Stimulated activated CD4-positive, alpha-beta T cell treated with anti-CD3 and anti-CD28 coated beads, TNF-alpha, amount 100 ng/mL, for 1 hour (primary cell): ENCODE results near the gene SF3A2.

Experiments
- DNase-seq, 3 donors: peaks; one replicate each; pipeline ENCODE4 v3.0.0-alpha.2; 2020; ENCODE audit warnings: low read depth in 3 of 3, low spot score in 1 of 3

The SF3A2 gene

DNA sequence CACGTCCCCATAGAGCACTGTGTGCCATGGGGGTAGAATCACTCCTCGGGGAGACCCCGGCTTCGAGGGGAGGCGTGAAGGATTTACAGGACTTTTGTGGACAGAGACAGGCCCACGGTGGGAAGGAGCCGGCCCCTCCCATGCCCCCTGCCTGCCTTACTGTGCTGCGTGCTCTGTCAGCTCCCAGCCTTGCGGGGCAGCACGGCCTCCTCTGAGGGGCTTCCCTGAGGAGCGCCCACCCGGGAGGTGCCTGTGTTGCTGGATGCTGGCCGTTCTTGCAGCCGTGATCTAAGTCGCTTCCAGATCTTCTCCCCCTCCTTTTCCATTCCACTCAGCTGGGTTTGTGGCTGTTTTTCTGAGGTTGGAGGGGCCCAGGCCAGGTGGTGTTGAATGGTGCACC is 29.6 kb upstream of the SF3A2 start:
- DNase-seq, result no peak

DNA sequence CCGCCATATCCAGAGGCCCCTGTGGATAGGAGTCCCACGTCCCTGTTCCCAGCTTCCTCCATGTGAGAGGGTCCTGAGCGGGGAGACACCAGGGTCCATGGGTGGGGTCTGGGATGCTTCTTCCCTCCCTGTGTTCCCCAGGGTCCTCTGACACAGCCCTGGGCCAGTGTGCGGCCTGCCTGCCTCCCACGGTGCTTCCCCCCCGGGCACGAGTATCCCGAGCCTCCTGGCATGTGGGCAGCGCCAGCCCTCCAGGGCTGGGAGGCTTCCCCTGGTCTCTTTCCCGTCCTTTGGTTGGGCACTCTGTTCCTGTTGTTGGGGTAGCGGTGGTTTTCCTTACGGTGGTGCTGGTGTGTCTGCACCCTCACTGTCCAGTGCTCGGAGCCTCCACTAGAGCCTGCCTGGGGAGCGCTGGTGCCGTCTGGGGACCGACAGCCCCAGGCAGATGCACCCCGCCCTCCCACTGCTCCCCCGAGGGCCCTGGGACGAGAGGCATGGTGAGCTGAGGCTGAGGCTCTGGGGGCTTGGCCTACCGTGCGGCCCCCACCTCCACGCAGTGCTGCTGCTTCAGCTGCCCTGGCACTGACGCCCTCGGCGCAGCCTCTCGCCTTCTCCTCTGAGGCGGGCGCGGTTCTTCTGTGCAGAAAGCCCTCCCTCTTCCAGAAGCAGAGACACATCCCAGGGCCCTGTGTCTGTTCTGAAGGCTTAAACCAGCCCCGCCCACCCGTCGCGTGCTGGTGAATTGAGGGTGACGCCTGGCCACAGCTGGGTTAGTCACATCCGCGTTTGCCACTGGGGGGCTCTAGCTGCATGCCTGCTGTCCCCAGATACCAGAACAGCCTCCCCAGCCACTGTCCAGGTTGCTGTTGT is 28.4 kb upstream of the SF3A2 start:
- no peak for DNase-seq

DNA sequence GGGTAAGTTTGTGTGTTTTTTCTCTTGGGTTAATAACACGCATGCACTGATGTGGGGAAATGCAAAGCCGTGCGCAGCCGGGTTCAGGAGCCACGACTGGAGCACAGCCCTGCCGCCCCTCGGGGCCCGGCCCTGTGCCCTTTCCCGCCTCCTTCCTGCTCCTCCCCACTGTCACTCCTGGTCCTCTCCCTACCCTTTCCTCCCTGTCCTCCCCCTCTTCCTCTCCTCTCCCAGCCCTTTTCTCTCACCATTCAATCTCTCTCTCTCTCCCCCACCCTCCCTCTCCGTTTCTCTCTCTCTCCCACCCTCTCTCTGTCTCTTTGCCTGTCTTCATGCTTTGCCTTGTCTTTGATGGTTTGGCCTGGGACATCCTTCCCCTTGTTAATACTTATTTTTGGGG is 27.6 kb upstream of the SF3A2 start:
- DNase-seq, result no peak

DNA sequence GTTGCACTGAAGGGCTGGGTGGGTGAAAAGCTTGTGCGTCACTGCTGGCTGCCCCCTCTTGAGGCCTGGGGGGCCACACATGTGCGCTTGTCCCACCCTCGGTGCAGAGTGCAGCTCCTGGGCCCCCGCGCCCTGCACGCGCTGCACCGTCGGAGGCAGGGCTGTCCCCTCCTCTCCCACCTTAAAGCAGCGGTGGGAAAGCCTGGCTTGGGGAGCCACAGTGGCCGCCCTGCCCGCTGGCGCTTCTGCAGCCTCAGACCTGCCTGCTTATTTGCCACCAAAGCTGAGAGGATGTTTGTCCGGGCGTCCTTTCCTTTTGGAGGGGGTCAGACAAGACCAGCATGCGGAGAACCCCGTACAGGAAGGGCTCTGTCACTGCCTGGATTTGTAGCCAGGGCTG is 27.2 kb upstream of the SF3A2 start:
- DNase-seq, result no peak

DNA sequence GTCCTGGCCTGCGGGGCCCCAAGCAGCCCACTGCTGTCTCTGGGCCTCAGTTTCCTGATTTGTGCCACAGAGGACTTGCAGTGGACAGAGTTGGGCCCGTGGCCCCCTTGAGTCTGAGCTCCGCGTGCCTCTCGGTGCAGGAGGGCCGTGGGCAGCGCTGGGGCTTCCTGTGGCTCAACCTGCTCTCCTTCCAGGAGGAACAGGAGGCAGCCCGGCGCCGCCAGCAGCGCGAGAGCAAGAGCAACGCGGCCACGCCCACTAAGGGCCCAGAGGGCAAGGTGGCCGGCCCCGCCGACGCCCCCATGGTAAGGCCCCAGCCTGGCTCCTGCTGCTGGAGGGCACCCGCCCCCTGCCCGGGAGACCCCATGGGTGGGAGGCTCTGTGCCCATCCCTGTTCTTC is 26.4 kb upstream of the SF3A2 start:
- no peak for DNase-seq

DNA sequence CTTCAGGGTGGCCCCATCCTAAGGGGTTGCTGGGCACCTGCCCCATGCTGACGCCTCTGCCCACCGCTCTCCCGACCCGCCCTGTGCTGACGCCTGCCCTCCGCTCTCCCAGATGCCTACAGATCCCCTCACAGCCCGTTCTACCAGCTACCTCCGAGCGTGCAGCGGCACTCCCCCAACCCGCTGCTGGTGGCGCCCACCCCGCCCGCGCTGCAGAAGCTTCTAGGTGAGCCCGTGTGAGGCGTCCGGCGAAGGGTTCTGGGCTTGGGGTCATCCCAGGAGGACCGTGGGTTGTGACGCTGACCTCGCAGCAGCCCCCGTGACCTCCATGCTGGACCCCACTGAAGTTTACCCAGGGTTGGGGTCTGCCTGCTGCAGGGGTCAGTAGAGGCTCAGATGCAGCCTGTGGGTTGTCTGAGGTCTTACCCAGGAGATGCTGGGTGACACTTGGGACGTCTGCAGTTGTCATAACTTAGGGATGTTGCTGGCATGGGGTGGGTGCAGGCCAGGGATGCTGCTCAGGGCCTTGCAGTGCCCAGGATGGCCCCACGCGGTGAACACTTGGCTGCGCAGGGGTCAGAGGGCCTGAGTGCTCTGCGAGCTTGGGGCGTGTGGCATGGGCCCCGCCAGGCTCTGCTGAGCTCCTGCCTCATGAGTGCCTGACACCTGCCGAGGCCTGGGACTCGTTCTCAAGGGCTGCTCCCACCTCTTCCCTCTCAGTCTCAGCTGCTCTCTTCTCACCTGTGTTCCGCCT is 25.5 kb upstream of the SF3A2 start:
- no peak for DNase-seq

DNA sequence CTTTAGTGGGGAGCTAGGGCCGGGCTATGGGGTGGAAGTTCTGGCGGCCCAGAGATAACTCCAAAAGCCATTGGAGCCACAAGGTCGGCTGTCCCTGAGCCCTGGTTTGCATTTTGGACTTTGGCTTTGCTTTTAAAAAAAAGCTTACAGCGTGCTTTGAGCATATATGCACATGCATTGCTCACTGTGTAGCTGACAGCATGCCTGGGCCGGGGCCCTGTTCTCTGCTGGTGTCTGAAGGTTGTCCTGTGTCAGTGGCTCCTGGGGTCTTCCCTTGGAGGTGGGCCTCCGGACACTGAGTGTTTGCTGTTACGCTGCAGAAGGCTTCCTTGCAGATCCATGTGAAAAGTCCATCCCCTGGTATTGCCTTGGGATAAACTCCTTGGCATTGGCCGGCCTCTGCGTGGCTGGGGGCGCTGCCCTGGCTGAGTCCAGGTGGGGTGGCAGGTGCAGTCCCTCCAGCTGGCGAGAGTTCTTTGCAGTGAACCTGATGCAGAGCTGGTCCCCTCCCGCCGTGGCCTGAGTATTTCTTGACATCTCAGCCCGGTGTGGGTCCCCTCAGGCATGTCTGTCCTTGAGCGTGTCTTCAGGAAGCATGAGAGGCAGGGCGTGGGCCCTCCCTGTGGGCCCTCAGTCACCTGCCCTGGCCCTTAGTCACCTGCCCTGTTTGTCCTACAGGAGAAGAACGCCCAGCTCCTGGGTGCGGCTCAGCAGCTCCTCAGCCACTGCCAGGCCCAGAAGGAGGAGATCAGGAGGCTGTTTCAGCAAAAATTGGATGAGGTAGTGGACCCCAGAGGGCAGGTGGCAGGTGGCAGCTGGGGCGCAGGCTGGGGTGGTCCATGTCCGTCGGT is 23.5 kb upstream of the SF3A2 start:
- no peak for DNase-seq

DNA sequence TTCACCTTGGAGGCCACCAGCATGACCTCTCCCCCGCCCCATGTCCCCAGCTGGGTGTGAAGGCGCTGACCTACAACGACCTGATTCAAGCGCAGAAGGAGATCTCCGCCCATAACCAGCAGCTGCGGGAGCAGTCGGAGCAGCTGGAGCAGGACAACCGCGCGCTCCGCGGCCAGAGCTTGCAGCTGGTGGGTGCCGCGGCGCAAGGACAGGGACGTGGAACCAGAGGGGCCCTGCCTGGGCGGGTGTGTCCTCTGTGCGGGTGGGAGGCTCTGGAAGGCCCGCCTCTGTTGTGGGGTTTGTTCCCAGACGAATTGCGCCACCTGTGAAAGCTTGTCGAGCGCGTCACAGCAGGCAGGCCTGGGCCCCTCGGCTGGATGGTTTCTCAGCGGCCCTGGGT is 22.8 kb upstream of the SF3A2 start:
- no peak for DNase-seq

DNA sequence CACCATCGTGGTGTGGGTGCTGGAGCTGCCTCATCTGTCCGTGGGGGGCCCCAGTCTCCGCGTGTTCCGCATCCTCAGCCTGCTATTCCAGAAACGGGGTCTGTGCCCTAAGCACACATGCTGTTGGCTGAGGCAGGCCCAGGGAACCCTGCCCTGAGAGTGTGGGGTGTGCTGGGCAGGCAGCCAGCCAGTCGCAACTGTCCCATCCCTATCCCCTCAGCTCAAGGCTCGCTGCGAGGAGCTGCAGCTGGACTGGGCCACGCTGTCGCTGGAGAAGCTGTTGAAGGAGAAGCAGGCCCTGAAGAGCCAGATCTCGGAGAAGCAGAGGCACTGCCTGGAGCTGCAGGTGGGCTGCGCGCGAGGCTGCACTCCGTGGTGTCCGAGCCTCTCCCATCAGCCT is 22.4 kb upstream of the SF3A2 start:
- DNase-seq, result no peak

DNA sequence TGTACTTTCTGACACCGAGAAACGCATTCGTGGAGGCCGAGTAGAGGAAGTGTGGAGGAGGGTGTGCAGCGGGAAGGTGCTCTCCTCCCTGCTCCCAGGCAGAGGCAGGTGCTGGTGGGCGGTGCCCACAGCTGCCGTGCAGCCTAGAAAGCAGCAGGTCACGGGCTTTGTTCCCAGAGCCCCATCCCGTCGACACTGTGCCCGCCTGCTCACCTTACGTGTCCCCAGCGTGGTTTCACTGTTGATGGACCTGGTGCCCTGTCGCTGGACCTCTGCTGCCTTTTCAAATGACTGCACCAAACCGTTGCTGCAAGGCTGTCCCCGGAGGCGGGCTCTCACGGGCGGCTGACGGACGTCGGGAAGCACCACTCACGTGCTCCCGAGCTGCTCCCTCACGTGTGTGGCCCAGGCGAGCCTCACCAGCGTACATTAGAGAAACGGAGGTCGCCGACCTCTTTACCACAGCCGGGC is 21.3 kb upstream of the SF3A2 start:
- peak in 1 of 3 donors; percentile 13 for DNase-seq

DNA sequence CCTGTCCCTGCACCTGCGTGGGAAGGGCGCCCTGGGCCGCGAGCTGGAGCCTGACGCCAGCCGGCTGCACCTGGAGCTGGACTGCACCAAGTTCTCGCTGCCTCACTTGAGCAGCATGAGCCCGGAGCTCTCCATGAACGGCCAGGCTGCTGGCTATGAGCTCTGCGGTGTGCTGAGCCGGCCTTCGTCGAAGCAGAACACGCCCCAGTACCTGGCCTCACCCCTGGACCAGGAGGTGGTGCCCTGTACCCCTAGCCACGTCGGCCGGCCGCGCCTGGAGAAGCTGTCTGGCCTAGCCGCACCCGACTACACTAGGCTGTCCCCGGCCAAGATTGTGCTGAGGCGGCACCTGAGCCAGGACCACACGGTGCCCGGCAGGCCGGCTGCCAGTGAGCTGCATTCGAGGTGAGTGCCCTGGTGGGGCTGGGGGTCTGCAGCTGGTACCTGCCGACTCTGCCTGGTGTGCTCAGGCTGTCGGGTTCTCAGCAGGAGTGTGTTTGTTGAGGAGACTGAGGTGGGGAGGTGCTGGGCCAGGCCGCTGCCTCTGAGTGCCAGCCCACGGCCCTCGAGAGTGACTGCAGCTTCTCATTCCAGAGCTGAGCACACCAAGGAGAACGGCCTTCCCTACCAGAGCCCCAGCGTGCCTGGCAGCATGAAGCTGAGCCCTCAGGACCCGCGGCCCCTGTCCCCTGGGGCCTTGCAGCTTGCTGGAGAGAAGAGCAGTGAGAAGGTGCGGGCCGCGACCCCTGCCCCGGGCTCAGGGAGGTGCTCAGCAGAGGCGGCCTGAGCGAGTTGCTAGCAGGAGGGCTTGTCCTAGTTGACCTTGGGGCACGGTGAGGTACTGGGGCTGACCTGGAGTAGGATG is 20.0 kb upstream of the SF3A2 start:
- DNase-seq, result no peak

DNA sequence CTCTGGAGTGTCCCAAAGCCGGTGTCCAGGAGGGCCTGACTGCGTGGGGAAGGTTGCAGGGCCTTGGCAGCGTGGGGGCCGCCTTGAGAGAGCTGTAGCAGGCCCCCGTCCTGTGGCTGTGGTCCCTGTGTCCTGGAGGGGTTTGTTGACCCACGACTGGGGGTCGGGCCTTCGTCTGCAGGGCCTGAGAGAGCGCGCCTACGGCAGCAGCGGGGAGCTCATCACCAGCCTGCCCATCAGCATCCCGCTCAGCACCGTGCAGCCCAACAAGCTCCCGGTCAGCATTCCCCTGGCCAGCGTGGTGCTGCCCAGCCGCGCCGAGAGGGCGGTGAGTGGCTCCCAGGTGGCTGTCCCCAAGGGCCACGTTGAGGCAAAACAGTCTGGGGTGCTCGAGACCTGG is 19.0 kb upstream of the SF3A2 start:
- DNase-seq, result no peak

DNA sequence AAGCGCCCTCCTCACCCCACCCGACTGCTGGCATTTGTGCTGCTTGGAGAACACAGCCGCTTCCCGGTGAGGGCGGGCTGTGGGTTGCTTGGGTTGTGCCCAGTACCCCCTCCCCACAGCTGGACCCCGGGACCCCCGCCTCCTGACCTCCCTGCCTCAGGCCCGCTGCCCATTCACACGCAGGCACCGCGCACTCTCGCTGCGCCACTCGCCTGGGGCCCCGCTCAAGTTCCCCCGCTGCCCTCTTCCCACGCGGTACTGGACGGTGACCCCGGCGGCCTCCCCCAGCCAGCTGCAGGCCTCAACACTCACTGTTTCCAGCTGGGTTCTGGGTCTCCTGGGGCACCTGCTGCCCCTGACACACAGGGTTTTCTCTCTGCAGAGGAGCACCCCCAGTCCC is 16.9 kb upstream of the SF3A2 start:
- no peak for DNase-seq

DNA sequence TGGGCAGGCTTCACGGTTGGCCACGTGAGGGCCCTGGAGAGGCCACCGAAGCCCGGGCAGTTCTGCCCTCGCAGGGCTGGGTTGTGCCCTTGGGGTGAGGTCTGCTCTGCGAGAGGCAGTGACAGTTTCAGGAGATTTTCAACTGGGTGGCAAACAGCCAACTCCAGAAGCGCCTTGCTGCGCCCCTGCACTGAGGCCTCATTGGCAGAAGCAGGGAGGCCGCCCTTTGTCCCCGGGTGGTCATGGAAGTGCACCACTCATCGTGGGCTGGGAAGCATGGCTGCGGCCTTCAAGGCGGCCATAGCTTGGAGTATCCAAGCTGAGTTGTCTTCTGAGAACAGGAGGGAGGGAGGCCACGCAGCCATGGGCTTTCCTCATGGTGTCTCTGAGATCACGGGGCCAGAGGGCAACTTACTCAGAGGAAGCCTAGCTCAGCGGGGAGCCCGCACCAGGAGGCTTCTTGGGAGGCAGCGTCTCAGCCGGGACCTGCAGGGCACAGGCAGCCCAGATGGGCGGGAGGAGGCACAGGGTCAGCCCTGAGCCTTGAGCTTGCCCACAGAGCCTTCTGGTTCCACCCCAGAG is 15.3 kb upstream of the SF3A2 start:
- DNase-seq, result no peak

DNA sequence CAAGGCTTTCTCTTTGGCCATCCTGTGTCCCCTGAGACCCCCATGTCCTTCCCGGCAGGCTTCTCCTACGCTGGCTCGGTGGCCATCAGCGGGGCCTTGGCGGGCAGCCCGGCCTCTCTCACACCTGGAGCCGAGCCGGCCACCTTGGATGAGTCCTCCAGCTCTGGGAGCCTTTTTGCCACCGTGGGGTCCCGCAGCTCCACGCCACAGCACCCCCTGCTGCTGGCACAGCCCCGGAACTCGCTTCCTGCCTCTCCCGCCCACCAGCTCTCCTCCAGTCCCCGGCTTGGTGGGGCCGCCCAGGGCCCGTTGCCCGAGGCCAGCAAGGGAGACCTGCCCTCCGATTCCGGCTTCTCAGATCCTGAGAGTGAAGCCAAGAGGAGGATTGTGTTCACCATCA is 14.7 kb upstream of the SF3A2 start:
- DNase-seq, result no peak

DNA sequence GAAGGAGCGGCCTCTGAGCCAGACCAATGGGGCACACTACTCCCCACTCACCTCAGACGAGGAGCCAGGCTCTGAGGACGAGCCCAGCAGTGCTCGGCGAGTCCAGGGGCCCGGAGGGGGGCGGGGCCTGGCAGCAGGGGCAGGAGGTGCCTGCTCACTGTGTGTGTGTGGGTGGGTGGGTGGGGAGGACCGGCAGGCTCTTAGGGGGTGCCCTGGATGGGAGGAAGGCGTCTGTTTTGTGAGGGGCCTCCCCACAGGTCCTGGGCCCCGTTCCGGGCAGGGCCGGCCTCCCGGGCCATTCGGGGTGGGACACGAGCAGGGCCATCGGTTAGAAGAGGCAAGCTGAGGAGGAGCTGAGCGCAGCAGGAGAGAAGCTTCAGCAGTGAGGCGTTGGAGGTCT is 13.2 kb upstream of the SF3A2 start:
- DNase-seq, result no peak

DNA sequence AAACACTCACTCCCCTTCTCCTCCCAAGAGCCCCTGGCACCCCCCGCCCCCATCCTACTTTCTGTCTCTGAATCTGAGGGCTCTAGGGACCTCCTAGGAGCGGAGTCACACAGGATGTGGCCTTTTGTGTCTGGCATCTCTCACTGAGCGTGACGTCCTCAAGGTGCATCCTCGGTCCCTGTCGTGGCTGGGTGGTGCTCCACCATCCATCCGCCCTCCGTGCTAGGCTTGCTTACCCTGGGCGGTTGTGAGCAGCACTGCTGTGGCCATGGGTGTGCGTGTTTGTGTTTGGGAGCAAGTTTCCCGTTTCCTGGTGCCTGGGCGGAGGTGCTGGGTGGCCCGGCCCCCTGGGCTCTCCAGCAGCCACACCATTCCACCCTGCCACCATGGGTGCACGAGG is 12.7 kb upstream of the SF3A2 start:
- no peak for DNase-seq

DNA sequence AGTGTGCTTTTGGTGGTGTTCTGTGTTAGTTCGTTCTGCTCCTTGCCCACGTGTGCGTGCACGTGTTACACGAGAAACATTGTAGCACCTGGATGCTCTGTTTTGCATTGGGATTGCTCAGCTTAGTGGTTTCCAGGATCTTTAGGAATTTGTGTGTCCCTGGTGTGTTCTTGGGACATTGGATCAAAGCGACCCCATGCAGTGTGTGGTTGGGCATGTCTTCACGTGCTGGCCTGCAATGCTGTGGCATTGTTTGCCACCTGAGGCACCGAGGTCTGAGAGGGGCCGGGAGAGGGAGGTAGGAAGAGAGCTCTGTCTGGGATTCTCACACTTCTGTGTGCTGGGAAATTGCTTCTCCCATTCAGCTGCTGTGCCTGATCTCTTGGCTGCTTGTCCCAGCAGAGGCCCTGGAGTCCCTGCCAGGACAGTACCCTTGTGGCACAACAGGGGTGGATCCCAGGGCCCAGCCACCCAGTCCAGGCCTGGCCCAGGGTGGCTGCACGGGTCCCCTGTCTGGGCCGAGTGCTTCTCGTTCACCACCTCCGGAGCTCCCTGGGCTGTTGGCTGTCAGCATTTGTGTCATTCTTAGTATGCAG is 11.8 kb upstream of the SF3A2 start:
- DNase-seq, result no peak

DNA sequence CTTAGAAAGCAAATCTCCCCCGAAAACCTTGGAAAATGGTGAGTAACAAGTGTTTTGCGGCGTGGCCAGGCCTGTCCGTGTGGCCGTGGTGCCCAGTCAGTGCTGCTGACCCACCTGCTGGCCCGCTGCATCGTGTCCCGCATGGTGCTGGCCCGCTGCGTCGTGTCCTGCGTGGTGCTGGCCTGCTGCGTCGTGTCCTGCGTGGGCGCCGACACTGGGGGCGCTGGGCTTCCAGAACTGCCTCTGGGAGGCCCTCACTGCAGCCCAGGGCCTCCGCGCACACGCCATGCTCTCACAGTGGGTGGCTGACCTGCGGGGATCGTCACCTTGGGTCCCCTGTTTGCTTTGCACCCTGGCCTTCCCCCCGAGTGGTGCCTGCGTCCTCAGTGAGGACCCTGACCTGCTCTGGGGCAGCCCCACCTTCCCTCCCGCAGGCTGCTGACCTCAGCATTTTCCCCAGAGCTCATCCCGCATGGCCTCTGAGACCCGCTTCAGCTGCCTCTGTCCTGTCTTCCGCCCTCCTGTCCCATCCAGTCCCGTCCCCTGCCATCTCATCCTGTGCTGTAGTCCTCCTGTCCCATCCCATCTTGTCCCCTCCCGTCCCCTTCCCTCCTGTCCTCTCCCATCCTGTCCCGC is 11.1 kb upstream of the SF3A2 start:
- DNase-seq, result no peak
